Measurements from ENCODE around the gene PPP4C. TPM values are rescaled to one million over a fixed set of nuclear protein-coding genes. Genes with fewer than 3 reads are reported as not detected.
A peak's percentile ranks its signal among the peaks of the same experiment; 100 is the strongest.

The PPP4C gene
- total and polyA plus RNA-seq, 2 experiments from 2014 or later: 123 to 236 TPM

DNA sequence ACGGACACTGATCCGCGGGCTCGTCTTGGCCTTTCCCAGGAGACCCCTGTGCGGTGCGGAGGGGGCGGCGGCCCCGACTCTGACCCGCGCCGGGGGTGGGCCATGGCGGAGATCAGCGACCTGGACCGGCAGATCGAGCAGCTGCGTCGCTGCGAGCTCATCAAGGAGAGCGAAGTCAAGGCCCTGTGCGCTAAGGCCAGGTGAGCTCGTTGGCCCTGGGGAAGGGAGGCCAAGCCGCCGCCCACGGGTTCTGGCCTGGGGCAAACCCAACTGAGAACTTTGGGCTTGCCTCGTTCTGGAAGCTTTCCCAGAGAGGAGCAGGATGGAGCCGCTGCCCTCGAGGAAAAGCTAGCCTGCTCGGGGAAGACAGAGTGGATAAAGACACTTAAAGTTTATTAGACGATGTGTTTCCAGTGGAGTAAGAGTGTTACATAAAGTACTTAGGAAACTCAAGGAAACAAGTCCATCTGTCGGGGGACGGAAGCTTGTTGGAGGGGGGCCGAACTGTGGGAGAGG, 540 bp downstream of the PPP4C start:
- Histone ChIP-seq H2AFZ (peak overlapping the region; percentile 36), H3K27me3 (no peaks in the 10 kb centered on the region), H3K79me2 (peaks cover 50% of the 10 kb centered on the region), H3K9me3 (ENCODE audit: low read depth) (no peaks in the 10 kb centered on the region), H3K4me2 (peak overlapping the region; percentile 92), H3K4me1 (ENCODE audit: insufficient read depth) (peaks cover 23% of the 10 kb centered on the region), H3K4me3 (peak overlapping the region; percentile 82), H3K27ac (peak overlapping the region; percentile 99), H3K9me2 (replicated peaks; ENCODE audit: insufficient read depth) (no peaks in the 10 kb centered on the region), H4K20me1 (ENCODE audit: insufficient read depth, poor library complexity, severe bottlenecking) (peaks cover 21% of the 10 kb centered on the region), H3K36me3 (replicated peaks; ENCODE audit: insufficient read depth, low read depth) (no peaks in the 10 kb centered on the region)
- DNase-seq (ENCODE audit: low spot score): no peak
- 7% methylated on average over 28 of the region's 33 CpGs for WGBS (ENCODE audit: low lambda C conversion rate, missing lambda C conversion rate)
- no peak for TF ChIP-seq EZH2phosphoT487 (IDR thresholded peaks at IDR 0.05; ENCODE audit: low read depth, severe bottlenecking, unreplicated experiment)
- TF ChIP-seq CTCF (IDR thresholded peaks at IDR 0.05; ENCODE audit: poor library complexity): no peak
- TF ChIP-seq EZH2 (IDR thresholded peaks at IDR 0.05; ENCODE audit: borderline replicate concordance): no peak

DNA sequence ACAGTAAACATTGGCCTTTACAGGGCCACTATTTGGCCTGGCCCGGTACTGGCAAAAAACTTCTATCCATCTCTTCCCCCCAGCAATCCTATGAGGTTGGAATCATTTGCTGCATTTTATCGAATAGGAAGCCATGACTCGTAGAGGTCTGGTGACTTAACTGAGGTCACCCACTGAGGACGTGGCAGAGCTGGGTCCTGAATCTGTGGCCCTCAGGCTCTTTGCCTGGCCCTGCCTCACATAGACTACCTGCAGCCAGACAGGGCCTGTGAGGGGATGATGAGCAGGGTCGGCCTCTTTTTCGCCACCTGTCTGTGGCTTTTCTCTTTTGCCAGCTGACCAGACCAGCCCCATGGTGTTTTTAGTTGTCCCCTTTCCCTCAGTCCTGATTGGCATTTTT, 1.9 kb downstream of the PPP4C start:
- 89% methylated on average over 6 of the region's 6 CpGs for WGBS (ENCODE audit: low lambda C conversion rate, missing lambda C conversion rate)
- no peak overlapping the region for H3K4me3 ChIP-seq
- peaks cover 51% of the 10 kb centered on the region for H3K79me2 ChIP-seq
- peaks cover 21% of the 10 kb centered on the region for H4K20me1 ChIP-seq (ENCODE audit: insufficient read depth, poor library complexity, severe bottlenecking)
- DNase-seq (ENCODE audit: low spot score): no peak
- no peaks in the 10 kb centered on the region for H3K27me3 ChIP-seq
- H3K9me2 ChIP-seq (replicated peaks; ENCODE audit: insufficient read depth): no peaks in the 10 kb centered on the region
- H3K27ac ChIP-seq: no peak overlapping the region
- TF ChIP-seq CTCF (IDR thresholded peaks at IDR 0.05; ENCODE audit: poor library complexity): no peak
- TF ChIP-seq EZH2phosphoT487 (IDR thresholded peaks at IDR 0.05; ENCODE audit: low read depth, severe bottlenecking, unreplicated experiment): no peak
- no peak for TF ChIP-seq EZH2 (IDR thresholded peaks at IDR 0.05; ENCODE audit: borderline replicate concordance)
- peak overlapping the region; percentile 92 for H3K4me2 ChIP-seq
- no peak overlapping the region for H2AFZ ChIP-seq
- peaks cover 23% of the 10 kb centered on the region for H3K4me1 ChIP-seq (ENCODE audit: insufficient read depth)
- H3K9me3 ChIP-seq (ENCODE audit: low read depth): no peaks in the 10 kb centered on the region
- no peaks in the 10 kb centered on the region for H3K36me3 ChIP-seq (replicated peaks; ENCODE audit: insufficient read depth, low read depth)

DNA sequence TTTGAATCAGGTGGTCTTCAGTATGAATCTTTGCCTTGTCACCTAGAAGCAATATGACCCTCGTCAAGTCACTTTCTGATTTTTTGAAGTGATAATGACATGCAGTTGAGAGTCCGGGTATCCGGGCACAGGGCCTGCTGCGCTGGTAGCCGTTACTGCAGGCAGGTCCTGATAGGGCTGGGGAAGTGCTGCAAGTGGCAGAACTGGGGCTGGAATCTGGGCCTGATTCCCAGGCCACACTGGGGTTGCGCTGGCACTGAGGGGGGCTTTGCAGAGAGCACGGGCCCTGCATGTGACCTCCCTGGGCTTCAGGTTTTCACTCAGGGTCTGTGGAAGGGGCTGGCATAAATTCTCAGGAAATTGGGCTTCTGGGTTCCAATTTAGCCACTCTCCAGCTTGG, 3.0 kb downstream of the PPP4C start:
- H3K79me2 ChIP-seq: peaks cover 51% of the 10 kb centered on the region
- H3K9me2 ChIP-seq (replicated peaks; ENCODE audit: insufficient read depth): no peaks in the 10 kb centered on the region
- no peaks in the 10 kb centered on the region for H3K27me3 ChIP-seq
- DNase-seq (ENCODE audit: low spot score): no peak
- no peak overlapping the region for H3K4me3 ChIP-seq
- no peaks in the 10 kb centered on the region for H3K9me3 ChIP-seq (ENCODE audit: low read depth)
- TF ChIP-seq CTCF (IDR thresholded peaks at IDR 0.05; ENCODE audit: poor library complexity): no peak
- TF ChIP-seq EZH2phosphoT487 (IDR thresholded peaks at IDR 0.05; ENCODE audit: low read depth, severe bottlenecking, unreplicated experiment): no peak
- no peak for TF ChIP-seq EZH2 (IDR thresholded peaks at IDR 0.05; ENCODE audit: borderline replicate concordance)
- peaks cover 21% of the 10 kb centered on the region for H4K20me1 ChIP-seq (ENCODE audit: insufficient read depth, poor library complexity, severe bottlenecking)
- 97% methylated on average over 7 of the region's 7 CpGs for WGBS (ENCODE audit: low lambda C conversion rate, missing lambda C conversion rate)
- H3K27ac ChIP-seq: no peak overlapping the region
- H3K4me2 ChIP-seq: no peak overlapping the region
- H2AFZ ChIP-seq: no peak overlapping the region
- H3K4me1 ChIP-seq (ENCODE audit: insufficient read depth): peaks cover 23% of the 10 kb centered on the region
- H3K36me3 ChIP-seq (replicated peaks; ENCODE audit: insufficient read depth, low read depth): no peaks in the 10 kb centered on the region
